GF-D8 (cell line): ENCODE results near the gene NUP210.

Experiments
- DNase-seq: peaks from one replicate; lab custom pipeline; 2025; lab: John Stamatoyannopoulos, UW

The NUP210 gene

DNA sequence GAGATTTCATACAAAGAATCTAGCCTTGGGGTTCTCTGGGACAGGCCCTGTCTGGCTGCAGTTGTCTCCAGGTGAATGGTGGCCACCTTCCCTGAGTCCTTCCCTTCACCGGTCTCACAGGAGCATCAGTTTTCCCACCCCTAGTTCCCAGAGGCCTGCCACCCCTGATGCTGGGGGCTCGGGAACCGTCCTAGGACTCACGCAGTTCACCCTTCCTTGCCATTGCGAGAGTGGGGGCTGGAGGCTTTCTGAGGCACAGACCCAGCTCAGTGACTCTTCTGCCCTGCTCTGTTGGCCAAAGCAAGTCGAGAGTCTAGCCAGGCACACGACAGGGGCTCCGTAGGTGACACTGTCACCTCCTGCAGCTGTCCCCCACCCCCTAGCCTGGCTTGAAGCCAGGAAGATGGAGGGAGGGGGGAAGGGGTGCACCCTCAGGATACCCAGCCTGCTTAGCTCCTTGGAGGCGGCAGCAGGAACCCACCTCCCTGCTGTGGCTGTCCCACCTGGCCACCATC is 130.3 kb downstream of the NUP210 start:
- DNase-seq: no peak

DNA sequence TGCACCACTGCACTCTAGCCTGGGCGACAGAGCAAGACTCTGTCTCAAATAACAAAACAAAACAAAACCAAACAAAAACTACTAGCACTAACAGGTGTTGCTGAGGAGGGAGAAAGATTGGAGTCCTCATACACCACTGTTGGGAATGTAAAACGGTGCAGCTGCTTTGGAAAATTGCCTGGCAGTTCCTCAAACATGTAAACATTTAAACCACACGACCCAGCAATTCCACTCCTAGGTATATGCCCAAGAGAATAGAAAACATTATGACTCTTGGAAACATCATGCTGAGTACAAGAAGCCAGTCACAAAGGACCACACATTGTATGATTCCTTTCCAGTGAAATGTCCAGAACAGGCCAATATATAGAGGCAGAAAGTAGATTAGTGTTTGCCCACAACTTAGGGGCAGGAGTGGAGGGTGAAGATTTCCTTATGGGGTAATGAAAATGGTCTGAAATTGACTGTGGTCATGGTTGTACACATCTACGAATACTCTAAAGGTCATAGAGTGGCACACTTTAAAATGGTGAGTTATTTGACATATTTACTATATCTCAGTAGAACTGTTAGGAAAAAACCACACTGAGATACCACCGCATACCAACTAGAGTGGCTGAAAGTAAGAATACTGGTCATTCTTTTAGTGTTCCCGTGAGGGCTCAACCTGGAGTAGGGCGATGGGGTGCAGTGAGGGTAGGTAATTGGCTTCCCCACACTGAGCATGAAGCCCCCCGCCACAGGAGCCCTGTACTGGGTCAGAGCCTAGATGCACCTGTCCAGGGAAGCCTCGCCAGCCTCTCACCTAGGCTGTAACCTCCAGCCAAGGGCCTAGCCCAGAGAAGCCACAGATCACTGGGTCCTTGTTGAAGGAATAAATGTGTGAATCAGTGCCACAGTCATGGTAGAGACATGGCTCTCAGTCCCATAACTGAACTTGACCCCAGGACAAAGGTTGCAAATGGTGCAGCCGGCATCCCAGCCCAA is 131.1 kb downstream of the NUP210 start:
- DNase-seq: no peak

DNA sequence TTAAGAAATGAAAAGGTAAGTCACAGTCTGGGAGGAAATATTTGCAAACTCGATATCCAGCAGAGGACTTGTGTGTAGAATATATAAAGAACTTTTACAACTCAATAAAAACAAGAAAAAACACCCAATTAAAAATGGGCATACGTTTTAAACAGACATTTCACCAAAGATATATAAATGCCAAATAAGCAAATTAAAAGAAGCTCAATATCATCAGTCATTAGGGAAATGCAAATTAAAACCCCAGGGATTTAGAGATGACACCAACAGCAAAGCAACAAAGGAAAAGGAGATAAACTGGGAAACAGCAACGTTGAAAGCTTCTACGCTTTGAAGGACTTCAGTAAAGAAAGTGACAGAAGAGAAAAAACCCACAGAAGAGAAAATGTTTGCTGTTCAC is 132.3 kb downstream of the NUP210 start:
- no peak for DNase-seq

DNA sequence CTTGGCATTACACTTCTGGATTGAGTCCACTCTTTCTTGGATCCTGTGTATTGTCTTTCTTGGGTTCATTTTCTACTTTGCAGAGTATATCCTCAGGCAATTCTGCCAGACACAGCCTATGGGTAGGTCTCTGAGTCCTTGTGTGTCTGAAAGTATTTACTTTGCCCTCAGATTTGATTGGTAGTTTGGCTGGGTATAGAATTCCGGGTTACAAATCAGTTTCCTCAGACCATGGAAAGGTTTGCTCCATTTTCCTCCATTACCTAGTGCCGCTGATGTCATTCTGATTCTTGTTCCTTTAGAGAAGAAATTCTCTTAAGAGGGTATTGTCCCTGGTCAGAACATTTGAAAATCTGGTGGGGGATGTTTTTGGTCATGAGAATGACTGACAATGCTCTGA is 133.2 kb downstream of the NUP210 start:
- no peak for DNase-seq

DNA sequence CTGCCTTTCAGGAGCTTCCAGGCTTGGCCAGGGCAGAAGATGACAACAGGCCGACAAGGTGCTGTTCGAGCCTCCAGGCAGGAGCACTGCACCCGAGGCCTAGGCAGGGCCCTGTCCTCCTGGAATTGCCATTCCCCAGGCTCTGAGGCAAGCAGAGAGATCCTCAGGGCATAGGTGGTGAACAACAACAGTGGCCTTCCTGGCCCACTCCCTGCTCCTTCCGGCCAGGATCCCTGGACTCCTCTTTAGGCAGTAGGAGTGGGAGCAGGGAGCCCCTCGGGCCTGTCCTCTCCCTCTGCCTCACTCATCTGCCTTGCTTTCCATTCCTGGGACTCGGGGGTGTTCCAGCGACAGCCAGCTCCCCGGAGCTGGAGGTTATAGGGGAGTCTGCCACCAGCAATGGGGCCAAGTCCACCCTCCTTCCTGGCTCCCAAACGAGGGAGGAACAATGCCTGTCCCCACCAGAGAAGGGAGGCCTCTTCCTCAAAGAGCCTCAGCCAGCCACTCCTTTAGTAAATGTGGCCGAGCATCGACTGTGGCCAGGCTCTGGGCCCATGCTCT is 135.0 kb downstream of the NUP210 start:
- no peak for DNase-seq

DNA sequence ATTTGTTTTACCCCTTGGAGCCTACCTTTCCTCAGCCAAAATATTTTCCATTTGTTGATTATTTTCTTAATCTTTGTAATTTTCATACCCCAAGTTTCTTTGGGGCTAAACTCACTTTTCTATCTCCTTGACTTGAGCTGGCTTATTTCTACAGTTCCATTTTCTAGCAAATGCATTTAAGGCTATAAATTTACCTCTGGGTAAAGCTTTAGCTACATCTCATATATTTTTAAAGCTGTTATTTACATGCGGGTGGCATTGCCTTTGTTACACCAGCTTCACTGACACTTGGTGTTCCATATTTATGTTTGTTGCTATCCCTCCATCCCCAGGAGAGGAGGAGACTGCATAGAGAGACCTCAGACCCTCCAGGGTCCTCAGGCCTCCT is 136.3 kb downstream of the NUP210 start:
- no peak for DNase-seq

DNA sequence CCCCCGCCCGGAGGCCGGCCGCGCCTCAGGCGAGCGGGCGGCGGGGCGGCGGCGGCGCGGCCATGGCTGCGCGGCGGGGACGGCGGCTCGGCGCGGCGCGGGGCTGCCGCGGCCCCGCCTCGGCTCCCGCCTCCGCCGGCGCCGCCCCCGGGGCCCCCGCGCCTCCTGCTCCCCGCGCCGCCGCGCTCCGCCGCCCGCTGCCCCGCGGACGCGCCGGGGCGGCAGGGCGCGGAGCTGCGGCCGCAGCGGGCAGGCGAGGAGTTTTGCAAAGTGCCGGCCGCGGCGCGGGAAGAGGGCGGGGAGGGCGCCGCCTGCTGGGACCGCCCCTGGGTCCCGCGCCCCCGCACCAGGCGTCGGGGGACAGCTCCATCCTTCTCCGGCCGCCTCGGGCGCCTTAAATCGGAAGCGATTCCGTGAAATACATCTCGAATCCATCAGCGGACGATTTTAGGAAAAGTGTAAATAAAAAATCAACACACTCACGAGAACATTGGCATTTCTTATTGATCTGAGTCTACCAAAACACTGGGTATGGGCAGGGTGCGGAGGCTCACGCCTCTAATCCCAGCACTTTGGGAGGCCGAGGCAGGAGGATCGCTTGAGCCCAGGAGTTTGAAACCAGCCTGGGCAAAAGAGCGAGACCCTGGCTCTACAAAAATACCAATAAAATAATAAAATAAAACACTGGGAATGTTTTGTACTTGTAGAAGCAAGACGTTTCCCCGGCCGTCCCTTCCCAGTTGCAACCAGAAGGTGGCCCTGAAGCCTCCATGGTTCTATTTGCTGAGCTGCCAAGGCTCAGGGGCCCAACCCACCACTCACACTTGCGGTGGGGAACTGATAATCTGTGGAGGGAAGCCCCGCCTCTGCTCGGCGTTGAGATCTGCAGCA is 136.9 kb downstream of the NUP210 start:
- no peak for DNase-seq

DNA sequence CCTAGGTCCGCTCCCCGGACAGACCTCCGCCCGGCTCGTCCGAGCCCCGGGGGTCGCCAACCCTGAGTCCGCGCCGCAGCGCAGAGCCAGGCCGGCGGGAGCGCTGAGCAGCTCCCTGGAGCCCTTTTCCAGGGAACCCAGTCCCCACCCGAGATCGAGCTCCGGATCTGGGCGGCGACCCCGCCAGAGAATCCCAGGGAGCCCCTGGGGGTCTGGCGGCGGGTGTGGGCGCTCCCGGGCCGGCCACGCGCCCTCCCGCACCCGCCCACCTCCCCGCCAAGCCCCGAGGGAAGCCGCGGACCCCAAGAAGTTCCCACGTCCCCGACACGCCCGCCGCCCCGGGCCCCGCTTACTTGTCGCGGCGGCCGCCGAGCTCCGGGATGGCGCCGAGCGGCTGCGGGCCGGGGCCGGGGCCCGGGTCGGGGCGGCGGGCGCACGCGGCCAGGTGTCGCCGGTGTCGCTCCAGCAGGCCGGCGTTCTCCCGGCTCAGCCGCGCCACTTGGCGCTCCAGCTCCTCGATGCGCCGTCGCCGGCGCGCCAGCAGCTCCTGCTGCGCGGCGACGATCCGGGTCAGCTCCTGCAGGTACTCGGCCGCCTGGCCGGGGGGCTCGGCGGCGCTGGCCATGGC is 137.7 kb downstream of the NUP210 start:
- DNase-seq: no peak

DNA sequence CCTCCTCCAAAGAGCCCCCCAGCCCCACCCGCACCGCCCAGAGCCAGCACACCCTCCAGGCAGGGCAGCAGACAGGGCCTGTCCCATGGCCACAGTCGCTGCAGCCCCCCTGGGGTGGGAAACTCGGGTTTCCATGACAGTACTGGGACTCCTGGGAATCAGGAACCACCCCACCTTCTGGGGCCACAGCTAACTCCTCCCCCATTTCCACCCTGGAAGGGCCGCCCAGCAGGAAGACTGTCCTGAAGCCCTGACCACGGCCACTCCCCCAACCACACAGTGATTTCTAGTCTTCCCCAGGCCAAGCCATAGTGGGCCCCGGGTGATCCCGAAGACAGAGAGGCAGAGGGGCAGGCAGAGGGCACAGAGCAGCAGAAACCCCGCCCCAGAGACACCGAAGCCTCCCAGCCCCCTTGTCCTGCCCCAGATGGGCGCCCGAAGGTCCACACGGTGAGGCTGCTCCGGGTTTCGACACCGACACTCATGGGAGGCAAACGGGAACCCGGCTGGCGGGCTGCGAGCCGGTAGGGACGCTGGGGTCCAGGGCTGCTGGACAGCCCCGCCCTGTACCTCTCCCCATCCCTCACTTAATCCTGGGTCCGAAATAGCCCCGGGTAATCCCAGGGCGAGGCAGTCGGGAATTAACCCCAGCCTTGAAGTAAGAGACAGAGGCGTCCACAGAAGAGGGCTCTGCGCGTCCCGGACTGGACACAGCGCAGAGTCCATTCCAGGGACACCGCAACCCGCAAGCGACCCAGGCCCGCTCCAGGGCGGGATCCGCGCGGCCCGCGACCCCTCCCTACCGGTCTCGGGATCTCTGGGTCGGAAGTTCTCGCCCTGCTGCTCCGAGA is 138.4 kb downstream of the NUP210 start:
- no peak for DNase-seq

DNA sequence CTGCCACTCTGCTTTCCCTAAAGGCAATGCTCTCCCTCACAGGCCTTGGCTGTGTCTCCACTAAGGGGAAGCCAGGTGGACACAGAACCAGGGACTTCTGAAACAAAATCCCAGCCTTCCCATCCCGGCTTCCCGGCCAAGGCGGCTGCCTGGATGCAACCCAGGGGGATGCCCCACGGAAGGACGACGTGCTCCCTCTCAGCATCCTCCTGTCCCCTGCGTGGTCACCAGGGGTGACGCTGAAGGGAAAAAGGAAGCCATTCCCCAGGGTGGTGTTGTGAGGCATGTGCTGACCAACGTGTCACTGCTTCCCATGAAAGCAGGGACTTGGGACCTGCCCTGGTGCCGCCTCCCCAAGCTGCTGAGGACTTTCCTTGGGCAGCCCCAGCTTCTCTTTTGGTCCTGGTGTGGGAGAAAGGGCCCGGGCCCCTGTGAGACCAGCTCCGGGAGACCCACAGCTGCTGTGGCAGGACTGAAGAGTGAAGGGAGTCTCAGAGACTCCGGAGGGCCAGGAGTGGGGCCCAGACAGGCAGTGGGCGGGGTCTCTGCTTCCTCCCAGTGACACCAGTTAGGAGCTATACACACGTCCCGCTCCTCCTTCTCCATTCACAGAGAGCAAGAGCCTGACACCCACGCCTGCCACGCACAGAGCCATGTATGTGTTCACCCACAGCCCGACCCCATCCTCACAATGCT is 139.2 kb downstream of the NUP210 start:
- no peak for DNase-seq

DNA sequence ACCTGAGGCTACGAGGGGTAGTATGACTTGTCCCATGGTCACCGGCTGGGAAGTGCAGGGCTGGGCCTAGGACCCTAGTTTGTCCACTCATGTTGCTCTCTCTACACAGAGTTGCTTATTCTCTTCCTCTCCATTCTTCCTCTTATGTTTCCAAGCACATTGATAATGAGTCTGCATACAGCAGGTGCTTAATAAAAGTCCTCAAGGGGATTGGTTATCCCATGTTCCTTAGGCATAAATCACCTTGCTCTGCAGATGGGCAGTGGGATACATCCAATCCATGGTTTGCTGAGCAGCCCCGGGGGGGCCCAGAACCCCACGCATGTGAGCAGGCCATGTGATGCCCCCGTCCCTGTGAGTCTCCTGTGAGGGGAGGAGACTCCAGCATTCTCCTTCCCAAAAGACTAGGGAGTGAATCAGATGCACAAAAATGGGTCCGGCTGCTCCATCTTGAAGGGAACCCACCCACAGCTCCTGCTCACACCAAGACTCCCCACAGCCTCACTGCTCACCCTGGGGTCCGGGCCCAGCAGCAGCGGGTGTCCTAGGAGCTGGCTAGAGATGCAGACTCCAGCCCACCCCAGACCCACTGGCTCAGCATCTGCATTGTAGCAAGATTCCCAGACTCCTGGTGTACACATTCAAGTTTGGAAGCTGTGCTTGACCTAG is 139.9 kb downstream of the NUP210 start:
- no peak for DNase-seq

DNA sequence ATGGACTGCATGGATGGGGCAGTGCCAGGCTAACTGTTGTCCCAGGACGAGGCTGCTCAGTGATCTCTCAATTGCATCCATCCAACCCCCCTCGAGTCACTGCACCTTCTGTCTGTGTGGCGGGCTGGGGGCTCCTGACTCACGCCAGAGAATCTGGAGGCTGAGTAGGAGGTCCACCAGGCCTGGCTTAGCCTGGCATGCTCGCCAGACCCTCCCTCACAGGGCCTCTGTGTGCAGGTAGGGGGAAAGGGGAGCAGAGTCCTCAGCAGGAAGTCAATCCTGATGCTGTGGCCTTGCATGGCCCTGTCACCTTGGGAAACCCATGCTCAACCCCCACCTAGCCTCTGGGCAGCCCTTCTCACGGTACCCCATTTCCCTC is 140.6 kb downstream of the NUP210 start:
- no peak for DNase-seq

DNA sequence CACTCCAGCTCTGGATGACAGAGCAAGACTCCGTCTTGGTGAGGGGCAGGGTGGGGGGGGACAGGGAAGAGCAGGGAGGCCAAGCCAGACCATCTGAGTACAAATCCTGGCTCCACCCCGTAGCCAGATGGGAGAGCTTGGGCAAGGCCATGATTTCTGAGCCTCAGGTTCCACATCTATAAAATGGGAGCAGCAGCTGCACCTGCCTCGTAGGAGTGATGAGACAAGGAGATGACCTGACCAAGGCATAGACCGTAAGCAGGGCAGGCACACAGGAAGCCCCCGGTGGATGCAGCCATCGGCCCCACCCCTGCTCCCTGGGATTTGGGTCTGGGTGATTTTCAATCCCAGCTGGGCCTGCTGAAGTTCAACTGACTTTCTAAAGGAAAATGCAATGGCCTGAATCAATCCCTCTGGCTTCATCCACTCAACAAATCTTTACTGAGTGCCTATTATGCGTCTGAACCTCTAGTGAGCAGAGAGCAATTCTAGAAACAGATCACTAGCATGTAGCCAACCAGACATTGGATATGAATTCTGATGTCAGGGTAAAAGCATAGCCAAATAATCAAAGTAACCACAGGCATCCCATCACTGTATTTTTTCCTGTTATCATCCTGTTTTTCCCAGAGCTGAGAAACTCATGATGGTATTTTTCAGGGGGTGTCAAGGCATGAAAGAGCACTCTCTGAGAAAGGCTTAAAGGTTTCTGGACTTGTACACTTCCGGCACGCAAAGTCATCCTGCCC is 141.2 kb downstream of the NUP210 start:
- DNase-seq: no peak

DNA sequence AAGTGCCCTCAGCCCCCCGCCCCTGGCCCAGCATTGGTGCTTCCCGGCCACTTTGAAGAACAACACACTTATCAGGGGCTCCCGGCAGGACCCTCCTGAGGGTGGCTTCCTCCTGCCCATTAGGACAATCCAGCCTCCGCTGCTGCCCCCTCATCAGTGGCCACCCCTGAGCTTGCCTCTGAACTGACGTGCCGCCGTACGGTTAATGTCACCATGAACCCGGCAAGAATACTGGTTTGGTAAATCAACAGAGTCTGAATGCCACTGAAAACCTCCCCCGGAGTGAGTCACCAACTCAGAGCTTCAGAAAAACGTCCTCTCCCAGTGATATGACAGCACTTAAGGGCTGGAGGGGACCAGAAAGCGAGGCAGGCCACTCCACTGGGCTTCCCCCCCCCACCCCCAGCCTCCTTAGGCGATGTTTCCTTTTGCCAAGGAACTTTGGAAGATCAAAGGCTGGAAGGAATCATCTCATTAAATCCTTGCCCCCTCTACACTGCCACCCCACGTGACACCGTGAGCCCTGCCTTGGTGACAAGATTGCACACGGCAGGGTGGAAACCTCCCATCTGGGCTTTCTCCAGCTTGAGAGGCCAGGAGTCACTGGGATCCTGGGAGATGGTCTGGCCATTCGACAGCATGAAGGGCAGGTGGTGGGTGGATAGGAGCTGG is 142.1 kb downstream of the NUP210 start:
- no peak for DNase-seq

DNA sequence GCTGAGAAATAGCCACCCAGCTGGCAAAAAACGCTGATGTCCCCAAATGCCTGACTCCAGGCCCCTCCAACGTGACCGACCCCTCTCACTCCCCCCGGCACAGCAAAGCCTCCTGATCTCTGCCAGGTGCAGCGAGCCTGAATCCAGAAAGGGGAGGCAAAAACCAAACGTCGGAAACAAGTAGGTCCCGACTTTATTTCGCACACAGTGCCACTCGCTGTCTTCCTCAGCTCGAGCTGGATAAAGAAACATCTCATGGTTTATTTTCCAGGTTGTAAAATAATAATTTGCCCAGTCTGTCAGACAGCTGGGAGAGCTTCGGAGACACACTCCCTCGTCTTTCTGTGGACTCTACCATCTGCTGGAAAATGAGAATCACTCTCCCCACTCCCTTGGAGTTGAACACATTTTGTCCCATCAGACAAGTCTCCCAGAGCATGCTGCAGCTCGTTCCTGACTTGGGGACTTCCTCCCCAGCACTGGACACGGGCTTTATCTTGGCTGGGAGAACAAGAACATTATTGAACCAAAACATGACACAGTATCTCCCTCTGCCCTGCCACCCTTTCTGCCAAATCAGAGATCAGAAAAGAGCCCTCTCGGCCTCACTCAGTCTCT is 142.8 kb downstream of the NUP210 start:
- no peak for DNase-seq

DNA sequence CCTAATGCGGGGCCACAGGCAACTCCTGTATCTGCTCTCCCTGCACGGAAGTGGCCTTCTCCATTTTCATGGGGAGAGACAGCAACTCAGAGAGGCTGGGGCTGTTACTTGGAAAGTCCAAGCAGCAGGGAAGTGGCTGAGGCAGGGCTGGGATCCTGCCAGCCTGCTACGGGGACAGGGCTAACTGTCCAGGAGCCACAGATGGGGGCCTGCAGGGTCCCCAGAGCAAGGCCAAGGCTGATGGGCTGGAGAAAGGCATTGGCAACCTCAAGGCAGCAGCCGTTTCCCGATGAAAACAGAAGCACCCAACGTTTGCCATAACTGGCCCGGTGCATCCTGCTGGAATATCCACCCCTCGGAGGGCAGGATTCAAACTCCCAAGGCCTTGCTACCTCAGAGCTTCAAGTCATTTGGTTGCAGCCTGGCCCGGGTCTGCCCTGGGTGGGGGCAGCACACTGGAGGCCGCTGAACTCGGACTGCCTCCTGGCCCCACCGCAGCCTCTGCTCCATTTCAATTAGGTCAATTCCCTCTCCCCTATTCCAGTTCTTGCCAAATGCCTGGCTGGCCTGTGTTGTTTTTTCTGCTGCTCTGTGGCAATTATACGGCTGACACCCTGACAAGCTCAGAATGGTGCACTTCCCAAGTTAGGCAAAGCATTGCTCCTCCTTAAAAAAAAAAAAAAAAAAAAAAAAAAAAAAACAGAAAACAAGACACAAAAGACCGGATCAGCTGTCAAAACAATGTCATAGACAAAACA is 143.5 kb downstream of the NUP210 start:
- DNase-seq: no peak

DNA sequence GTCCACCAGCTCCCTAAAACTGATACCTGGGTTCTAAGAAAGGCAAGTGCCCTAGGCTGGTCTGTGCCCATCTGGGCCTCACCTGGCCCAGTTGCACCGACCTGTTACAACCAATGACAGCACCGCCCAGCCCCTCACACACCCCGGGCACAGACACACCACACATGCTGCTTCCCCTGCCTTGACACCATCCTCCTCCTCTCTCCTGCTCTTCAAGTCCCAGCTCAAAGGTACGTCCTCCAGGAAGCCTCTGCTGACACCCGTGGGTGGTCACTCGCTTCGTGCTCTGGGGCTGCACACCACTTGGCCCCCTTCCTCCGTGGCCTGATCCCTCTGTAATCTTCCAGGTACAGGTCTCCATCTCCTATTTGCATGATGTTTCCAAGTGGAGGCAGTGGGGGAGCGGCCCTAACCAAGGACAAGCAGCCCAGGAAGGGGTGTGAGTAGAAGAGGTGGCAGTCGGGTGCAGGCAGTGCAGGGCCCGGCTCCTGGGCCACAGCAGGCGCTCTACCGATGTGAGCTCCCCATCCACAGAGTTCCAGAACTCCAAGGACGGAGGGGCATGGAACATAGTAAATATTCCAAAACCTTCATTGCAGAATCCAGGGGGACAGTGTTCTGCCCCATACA is 144.6 kb downstream of the NUP210 start:
- DNase-seq: no peak
